Measurements from ENCODE around the gene ATP6V1B1.

Gene ATP6V1B1

DNA sequence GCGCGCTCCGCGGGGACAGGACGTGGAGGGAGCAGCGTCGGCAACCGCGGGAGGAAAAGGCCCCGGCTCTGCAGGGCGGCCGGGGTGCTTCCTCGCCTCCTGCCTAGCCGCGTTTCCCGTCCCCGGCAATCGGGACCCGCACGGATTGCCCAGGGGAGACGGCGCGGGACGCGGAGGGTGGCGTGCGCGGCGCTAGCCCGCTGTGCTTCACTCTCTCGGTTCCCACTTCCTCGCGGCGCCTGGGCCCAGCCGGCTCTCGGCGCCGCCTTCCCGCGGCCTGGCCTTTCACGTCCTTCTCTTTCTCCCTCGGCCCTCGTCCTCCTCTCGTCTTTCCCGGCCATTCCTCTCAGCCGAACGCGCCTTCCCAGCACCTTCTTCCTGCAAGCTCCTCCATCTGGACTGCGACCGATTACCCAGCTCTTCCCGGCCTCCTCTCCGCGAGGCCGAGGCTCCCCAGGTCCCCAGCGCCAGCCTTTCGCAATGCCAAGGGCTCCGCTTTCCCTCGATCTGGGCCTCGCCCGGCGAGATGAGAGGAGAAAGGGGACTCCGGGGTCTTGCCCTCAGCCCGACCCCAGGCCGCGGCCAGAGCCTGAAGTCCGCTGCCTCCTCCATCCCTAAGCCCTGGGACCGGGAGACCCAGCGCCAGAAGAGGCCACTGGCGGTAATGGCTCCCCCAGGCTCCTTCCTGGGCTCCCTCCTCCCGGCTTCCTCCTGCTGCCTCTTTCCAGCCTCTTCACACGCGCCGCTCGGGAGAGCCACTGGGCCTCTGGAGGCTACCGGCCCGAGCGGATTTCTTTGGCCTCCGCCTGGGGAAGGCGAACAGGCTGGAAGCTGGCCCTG, 34.3 kb upstream of the ATP6V1B1 start:
- no peak for DNase-seq (ENCODE audit: low read depth, low spot score)

DNA sequence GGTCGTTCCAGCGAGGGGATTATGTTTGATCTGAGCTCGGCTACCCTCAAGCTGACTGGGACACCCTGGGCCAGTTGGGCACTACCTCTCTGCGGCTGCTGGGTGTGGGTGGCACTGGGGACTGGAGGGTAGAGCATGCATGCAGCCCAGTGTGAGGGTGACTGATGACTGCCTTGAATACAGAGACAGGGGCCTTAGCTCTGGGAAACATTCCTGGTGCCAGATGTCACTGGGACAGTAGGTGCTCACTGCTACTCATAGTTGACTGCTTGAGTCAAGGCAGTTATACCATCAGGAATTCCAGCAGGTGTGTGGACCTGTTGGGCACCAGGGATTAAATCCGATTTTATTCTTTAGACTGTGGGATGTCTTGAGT, 33.6 kb upstream of the ATP6V1B1 start:
- no peak for DNase-seq (ENCODE audit: low read depth, low spot score)

DNA sequence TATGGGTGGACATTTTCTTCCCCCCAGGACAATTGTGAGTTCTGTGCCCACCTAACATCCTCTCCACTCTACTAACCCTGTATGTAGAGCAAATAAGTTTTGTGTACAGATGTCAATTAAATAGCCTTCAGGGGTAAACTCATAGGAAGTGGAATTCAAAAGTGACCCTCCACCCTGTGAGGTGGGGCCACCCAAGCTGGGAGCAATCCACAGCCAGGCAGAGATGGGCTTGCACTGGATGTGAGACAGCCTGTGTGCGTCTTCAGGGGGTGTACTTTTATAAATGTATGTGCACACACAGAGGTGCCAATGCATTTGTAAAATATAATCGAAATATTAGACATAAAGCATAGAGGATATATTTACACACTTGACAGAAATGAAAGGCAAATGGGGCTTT, 33.1 kb upstream of the ATP6V1B1 start:
- no peak for DNase-seq (ENCODE audit: low read depth, low spot score)

DNA sequence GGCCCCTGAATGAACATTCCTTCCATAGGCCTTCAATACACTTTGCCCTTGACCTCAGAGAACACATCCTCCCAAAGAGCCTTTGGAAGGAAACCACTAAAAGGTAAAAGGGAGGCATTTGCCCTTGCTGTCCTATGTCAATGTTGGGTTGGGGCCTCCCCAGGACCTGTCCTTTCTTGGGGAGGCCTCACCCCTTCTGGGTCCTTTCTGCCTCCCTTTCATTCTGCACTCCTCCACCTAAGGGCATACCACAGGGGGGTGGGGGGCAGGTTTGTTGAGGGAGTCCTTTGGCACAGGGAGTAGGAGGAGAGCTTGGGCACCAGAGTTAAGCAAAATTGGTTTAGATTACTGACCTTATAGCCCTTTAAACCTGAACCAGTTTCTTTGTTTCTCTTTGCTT, 32.5 kb upstream of the ATP6V1B1 start:
- DNase-seq (ENCODE audit: low read depth, low spot score) = no peak

DNA sequence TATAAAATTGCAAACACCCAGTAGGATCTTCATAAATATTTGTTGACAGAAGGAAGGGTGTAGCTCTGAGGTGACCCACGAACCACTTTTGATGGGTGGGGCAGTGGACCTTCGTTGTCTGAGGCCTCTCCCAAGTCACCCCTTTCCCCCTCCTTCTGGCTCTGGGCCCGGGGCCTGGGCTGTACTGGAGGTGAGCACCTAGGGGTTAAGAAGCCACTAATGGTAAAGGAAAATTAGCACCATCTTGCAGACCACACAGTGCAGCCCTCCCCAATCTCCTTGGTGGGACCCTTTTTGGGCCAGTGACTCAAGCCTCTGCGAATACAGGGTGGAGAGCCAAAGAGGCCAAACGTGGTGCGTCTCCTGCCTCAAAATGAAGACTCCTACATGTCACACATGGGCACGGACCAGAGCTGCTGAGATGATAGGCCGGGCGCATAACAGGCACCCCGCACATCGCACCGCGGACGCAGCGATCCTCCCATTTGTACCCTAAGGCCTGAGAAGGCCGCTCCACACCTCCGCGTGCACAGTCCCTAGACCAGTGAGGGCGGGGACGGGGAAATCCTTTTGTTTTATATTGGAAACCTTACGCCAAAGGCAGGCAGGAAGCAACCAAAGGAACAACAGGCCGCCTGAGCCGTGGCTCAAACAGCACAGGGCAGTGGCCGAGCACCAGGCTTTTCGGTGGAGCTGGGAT, 31.9 kb upstream of the ATP6V1B1 start:
- DNase-seq (ENCODE audit: low read depth, low spot score) = no peak

DNA sequence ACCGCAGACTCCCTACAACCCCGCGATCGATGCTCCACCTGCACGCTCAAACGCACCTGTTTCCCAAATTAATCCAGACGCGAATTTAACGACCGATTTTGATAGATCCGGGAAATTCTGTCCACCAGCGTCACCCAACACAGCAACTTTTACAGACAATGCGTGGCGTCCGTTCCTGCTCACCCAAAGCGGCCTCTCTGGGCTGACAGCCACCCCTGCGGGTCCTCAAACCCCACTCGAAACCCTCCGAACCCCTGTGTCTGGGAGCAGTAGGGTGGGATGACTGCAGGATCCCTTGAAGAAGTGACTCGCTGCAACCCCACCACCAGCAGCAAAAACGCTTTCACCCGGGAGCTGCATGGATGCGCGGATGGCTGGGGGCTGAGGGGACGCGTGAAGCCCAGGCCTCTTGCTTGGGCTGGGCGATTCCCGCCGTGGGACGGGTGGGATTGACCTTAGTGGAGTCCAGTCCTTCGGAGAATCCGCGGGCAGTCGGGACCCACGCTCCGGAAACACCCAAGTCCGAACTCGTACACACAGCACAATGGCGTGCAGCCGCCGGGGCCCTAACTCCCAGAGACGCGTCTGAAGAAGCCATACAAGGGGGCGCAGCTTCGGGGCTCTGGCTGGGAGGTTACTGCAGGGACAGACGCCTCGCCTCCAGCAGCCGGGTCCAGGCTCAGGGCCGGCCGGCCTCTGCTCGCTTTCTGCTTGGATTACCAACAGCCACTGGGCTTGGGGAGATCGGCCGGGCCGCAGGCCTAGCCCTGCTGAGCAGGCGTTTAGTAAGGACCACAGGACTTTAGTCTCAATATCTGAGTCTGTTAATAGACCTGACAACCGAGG, 31.1 kb upstream of the ATP6V1B1 start:
- DNase-seq (ENCODE audit: low read depth, low spot score) = no peak

DNA sequence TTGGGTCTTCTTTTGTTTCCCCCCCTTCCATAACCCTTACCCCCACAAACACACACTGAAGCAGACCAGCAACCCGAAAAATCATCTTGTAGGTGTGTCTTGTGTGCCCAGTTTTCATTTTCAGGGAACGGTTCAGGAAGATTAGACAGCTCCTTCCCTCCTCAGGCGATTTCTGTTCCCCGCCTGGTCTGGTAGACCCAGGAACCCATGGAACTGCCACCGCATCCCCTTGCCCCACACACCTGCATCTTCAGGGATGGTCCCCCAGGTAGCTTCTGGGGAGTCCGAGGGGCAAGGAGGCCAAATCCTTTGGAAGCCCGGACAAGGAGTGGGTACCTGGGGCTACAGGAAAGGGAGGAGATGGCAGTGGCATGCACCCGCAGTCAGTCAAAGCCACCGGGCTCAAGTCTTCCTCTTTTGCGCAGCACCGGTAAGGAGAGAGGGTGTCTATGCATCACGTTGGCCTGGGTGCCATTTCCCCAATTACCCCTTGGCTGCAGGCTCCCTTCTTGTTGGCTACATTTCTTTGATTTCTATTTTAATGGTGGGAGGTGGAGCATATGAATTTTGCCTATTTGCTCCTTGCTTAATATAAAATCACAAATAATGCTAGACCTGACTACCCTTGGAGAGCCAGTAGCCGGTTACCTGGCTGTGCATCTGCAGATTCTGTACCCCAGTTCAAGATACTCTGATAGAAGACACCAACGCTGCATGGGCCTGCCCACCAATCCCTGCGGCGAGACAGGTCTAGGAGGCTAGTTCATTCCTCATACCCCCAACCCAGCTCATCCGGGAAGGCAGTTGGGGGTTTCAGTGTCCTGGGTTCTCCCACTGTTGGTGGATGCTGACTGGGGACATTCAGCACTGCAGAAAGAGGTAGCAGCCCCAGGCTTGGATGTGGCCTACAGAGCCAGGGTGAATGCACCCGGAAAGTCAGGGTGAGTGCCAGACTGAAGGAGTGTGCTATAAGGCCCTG, 30.0 kb upstream of the ATP6V1B1 start:
- DNase-seq (ENCODE audit: low read depth, low spot score) = no peak

DNA sequence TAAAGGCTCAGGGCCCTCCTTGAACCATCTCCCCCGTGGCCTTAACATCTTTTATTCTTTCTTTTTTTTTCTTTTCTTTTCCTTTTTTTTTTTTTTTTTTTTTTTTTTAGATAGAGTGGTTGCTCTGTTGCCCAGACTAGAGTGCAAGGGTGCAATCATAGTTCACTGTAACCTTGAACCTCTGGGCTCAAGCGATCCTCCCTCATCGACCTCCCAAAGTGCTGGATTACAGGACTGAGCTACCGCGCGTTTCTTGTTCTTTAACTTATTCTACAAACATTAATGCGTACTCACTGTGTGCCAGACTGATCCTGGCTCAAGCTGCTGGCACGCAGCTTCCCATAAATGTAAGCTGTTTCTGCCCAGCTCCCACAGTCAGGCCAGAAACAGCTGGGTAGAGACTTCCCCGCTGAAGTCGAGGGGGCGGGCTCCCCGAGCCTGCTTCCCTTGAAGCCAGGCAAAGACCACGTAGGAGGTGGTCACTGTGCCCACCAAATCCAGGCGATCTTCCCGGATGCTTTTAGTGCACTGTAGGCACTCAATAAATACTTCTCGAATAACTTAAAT, 29.2 kb upstream of the ATP6V1B1 start:
- no peak for DNase-seq (ENCODE audit: low read depth, low spot score)

DNA sequence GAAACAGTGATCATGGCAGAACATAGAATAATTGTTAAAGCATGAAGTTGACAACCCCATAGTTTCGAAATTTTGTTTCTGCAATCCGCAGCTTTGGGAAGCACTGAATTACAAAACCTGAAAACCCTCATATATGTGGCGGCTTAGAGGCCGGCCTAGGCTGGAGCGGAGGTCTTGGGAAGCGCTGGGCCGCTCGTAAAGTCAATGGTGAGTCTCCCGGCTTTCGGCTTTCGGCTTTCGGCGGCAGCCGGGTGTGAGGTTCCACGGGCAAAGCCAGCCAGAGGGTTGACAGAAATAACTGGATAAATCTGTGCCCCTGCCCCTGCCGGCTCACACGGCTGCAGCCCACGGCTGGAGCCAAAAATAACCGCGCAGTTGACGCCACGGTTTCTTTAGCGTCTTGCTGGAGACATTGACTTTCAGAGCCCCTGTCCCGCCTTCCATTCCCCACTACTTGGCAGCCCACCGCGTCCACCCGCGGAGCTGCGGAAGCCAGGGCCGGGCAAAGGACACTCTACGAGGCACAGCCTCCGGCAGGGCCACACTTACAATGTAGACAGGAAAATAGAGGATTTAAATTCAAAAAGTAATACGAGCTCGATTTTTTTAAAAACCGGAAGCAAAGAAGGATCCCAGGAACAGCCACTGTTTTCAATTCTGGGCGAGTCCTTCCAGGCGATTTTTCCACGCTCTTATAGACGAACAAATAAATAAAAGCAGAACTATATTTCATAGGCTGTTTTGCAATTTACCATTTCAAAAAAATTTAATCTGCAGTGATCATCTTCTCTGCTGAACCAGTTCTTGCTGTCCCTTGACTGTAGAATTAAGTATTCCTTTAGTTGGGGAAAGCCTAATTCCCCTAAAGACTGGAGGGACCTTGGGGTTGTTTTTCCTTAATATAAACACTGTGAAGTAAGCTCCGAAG, 28.3 kb upstream of the ATP6V1B1 start:
- no peak for DNase-seq (ENCODE audit: low read depth, low spot score)

DNA sequence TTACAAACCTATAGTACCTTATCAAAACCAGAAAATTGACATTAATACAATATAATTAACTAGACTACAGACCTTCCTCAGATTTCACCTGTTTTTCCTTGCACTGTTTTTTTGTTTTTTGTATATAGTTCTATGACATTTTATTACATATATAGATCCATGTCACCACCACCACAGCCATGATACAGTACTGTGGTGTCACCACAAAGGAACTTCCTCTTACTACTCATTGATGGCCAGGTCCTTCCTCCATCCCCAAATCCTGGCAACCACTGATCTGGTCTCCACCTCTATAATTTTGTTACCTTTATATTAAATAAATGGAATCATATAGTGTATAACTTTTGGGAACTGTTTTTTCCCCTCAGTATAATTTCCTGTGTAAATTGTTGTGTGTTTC, 19.4 kb upstream of the ATP6V1B1 start:
- no peak for DNase-seq (ENCODE audit: low read depth, low spot score)

DNA sequence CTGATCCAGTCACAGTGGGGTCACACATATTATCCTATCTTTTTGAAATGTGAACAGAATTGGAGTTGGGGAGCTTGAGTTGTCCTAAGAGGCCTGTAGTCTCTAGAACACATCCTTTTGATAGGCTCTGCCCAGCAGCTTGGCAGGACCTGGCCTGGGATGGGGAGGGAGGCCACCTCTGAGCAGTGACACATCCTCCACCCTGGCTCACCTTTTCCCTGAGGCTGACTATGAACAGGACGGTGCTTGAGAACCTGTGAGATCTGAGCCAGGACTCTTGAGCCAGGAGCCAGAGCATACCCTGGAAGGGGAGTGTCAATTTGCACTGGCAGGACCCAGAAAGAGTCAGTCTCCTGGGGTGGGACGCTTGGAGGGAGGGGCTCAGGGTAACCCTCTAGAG, 17.7 kb upstream of the ATP6V1B1 start:
- DNase-seq (ENCODE audit: low read depth, low spot score) = no peak

DNA sequence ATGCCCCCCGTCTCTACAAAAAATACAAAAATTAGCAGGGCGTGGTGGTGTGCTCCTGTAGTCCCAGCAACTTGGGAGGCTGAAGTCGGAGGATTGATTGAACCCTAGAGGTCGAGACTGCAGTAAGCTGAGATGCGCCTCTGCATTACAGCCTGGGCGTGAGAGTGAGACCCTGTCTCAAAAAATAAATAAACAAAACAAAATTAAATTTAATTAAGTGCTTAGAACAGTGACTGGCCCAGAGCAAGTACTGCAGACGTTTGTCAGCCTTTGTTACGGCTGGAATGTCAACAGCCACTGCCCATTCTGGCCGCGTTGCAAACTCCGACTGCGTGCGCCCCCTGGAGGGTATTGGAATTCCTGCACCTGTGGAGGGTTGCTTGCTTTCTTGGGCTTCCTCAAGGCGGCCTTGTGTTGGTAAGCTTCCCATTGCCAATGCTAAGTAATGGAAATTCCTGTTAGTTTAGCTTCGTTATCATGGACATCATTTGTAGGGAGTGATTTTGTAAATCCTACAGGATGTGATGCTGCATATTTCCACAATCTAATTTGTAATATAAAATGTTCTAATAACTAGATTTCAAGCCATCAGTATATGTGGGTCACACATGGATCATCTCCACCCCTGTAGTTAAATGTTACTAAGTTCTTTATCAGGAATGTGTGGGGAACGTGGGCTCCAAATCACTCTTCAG, 15.9 kb upstream of the ATP6V1B1 start:
- DNase-seq (ENCODE audit: low read depth, low spot score) = peak; percentile 50

DNA sequence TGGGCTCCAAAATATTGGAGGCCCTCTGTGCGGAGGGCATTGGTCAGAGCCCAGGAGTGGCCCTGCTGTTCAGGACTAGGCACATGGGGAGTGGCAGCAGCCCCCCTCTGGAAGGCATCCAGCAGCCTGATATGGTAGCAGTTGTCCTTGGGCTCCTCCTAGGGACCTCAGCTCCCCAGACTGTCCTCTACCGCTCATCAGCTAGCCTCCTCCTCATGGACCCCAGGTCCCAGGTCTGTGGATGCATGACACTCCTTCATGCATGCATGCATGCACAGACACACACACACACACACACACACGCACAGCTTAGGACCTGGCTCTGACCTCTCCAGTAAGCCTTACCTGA, 15.4 kb upstream of the ATP6V1B1 start:
- DNase-seq (ENCODE audit: low read depth, low spot score) = no peak

DNA sequence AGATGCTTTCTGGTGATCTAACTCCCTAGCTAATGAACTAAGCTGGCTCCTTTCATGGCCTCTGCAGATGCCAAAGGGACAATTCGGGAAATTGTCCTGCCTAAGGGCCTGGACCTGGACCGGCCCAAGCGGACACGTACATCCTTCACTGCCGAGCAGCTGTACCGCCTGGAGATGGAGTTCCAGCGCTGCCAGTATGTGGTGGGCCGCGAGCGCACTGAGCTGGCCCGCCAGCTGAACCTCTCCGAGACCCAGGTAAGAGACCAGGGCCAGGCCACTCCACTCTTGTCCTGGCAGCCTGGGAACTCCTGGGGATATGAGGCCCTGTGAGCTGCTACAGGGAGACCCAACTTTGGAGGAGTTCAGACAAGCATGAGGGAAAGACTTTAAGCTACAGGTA, 14.7 kb upstream of the ATP6V1B1 start:
- no peak for DNase-seq (ENCODE audit: low read depth, low spot score)

DNA sequence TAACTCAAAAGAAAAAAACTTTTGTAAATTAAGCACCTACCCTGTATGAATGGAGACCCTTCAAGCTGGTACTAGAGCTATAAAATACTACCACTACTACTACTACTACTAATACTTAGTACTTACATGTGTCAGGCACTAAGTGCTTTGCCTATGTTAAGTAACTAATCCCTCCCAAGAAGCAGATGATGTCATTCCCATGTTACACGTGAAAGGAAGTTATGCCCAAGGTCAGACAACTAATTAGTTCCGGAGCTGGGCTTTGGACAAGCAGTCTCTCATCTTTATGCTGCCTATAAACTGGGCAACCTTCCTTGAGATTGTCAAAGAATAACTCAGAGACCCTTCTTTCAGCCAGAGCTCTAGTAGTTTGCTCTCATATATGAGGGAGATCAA, 13.9 kb upstream of the ATP6V1B1 start:
- DNase-seq (ENCODE audit: low read depth, low spot score) = no peak

DNA sequence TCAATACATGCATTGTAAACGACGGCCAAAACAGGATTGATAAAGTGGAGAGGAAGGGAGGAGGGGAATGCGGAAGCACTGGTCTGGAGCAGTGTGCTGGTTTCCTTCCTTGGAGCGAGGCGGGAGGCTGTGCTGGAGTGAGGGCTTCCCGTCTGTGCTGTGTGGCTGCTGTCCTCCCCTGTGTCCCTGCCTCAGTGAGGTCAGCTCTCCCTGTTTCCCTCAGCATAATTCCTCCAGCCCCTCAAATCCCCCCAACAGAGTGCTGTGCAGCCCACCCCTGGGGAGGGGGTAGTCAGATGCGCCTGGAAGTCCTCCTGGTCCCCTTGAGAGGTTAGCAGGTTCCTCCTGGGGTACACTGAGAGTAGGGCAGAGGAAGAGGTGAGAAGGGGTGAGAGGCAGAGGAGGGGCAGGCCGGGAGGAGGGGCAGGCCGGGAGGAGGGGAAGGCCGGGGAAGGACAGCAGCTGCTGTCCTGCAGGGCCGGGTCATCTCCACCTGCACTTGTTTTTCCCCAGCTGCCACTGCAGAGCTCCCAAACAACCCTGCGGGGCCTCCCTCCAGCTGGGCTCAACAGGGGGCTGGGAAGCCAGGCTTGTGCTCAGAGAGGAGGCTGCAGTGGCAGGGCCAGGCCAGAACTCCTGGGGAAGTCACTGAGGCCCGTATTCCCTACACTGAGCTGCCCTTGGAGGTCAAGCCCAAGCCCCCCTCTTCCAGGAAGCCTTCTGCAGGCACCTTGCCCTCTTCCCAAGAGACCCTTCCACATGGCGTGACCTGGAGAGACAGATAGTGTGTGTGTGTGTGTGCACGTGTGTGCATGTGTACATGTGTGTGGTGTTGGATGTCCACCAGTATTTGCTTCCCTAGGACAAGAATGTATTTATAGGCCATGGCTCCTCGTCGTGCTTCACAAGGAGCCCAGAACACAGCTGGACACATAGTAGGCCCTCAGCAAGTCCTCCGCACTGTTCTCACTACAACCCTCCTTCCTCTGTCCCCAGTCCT, 13.2 kb upstream of the ATP6V1B1 start:
- DNase-seq (ENCODE audit: low read depth, low spot score) = no peak

DNA sequence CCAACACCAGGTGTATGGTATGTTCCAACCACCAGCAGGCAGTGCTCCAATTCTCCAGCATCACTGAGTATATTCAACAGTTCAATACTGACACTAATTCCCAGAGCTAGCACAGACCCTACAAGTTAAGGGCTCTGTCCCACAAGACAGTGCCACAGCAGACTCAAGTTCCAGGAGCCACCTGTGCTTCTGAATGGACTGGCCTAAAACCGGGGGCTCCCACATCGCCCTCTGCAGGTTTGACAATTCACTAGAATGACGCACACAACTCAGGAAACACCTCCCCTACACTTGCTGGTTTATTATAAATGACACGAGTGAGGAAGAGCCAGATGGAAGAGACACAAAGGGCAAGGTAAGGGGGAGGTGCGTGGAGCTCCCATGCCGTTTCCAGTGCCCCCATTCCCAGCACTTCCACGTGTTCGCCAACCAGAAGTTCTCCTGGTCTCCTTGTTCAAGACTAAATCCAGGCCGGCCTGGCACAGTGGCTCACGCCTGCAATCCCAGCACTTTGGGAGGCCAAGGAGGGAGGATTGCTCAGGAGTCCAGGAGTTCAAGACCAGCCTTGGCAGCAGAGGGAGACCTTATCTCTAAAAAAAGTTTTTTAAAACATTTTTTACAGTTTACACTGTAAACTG, 12.2 kb upstream of the ATP6V1B1 start:
- no peak for DNase-seq (ENCODE audit: low read depth, low spot score)

DNA sequence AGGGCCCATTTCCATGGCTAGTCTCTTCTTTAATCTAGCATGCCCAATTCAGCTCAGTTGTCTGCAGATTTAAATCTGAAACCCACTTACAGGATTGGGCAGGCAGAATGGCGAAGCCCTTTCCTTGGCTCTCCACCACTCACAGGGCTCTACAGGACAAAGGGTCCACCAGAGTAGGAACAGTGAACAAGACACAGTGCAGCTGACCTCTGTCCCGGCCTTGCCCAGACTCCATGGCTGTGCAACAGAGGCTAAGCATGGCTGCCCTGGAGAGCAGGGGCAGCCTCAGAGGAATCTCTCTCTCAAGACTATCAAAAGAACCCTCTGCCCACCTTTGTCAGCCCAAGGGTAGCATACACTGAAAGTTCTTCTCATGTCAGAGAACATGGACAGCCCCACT, 9.7 kb upstream of the ATP6V1B1 start:
- no peak for DNase-seq (ENCODE audit: low read depth, low spot score)
